Uterus (tissue), 2 donors: ENCODE measurements around the gene GNAO1.

Experiments used
- POLR2A ChIP-seq, 2 donors: fragments of 450-650 bp; IDR thresholded peaks; one replicate each; pipeline ENCODE4 v1.6.1; 2016; ENCODE audit warnings: antibody characterized with exemption in 2 of 2, mild to moderate bottlenecking in 1 of 2, moderate library complexity in 1 of 2
- TF ChIP-seq, protein P1 (sequence below), 4 experiments: fragments of 200-600 bp in 2 of 4; fragments of 450-650 bp in 2 of 4; sonication (generic) in 2 of 4; IDR thresholded peaks; one replicate each; pipeline ENCODE4 v1.5.1; 2016 to 2019; ENCODE audit warnings: antibody characterized with exemption in 4 of 4, mild to moderate bottlenecking in 2 of 4, moderate library complexity in 1 of 4

DNA sequence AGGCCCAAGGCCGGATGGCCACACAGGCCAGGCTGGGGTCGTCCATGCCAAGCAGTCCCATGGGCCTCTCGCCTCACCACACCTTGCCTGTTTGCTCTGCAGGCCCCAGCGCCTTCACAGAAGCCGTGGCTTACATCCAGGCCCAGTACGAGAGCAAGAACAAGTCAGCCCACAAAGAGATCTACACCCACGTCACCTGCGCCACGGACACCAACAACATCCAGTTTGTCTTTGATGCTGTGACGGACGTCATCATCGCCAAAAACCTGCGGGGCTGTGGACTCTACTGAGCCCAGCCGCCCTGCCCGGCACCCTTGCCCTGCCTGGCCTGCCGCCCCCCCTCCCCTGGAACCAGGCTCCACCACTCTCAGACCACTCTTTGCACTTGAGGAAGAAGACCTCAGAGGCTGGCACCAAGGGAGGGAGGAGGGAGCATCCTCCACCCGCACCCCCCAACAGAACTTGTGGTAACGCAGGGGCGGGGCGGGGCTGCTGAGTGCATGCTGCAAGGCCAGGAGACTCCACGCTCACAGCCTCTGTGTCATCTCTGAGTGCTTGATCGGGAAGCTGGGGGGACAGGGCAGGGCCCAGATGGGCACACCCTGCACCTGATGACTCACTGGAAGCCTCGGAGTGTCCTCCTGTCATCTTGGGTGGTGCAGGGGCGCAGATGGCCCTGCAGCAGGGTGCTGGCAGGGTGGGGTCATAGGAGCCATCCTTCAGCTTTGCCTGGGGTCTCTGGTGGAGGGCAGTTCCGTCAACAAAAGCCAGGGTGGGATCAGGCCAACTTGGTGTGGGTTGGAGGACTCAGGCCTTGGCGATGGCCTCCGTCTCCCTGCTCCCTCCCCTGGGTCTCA, 152.6 kb downstream of the GNAO1 start:
- TF ChIP-seq, protein P1, sequence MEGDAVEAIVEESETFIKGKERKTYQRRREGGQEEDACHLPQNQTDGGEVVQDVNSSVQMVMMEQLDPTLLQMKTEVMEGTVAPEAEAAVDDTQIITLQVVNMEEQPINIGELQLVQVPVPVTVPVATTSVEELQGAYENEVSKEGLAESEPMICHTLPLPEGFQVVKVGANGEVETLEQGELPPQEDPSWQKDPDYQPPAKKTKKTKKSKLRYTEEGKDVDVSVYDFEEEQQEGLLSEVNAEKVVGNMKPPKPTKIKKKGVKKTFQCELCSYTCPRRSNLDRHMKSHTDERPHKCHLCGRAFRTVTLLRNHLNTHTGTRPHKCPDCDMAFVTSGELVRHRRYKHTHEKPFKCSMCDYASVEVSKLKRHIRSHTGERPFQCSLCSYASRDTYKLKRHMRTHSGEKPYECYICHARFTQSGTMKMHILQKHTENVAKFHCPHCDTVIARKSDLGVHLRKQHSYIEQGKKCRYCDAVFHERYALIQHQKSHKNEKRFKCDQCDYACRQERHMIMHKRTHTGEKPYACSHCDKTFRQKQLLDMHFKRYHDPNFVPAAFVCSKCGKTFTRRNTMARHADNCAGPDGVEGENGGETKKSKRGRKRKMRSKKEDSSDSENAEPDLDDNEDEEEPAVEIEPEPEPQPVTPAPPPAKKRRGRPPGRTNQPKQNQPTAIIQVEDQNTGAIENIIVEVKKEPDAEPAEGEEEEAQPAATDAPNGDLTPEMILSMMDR (IDR thresholded peaks at IDR 0.05) = no peak
- TF ChIP-seq POLR2A (IDR thresholded peaks at IDR 0.05) = no peak
